NCI-H2081 (cell line): ENCODE measurements around the gene NEMP1.
A peak's percentile ranks its signal among the peaks of the same experiment; 100 is the strongest.
"Not testable (repeated sequence)": the region's sequence is repeated elsewhere in the genome, so short reads cannot be mapped to it uniquely, and the experiment has no call there.

Source experiments
- DNase-seq, 2 experiments: peaks; one replicate each; lab custom pipeline; 2025; lab: John Stamatoyannopoulos, UW

NEMP1 gene

GRCh38 chr12:57078519-57079404 is at the start of gene NEMP1:
Gene NEMP1 (minus strand): TSS chr12:57078791. CDS start chr12:57078745, 46 bp downstream.
- peak; percentile 99 to 100 for DNase-seq

GRCh38 chr12:57127726-57128518 is 49.3 kb upstream of the NEMP1 start, which contains the start of gene LRP1:
Gene LRP1 (plus strand): TSS chr12:57128483. CDS start chr12:57128965, 482 bp downstream.
- peak; percentile 73 to 76 for DNase-seq

DNA sequence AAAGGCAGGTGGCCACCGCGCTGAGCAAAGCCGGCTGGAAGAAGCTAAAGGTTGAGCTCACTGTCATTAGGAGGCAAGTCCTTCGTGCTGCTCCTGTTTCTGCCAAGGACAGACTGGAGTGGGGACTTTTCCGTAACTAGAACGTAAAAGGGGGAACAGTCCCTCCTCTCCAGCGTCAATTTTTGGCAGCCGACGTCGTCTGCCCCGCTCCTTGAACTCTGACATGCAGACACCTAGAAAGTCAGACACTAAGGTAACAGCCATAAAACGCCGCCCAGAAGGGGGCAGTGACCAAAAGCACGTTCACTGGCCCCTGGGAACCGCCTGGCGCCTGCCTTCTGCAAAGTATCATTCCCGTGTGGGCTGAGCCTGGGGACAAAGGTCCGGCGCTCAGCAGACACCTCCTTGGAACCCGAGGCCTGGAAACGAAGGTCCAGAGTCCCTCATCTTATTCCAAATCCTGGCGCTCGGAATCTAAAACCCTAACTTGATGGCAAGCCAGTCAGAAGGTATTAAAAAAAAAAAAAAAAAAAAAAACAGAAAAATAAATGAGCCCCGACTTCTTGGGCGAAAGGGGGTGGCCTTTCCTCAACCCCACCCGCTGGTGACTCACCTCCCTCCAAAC is 48.6 kb upstream of the NEMP1 start:
- peak; percentile 11 to 16 for DNase-seq

DNA sequence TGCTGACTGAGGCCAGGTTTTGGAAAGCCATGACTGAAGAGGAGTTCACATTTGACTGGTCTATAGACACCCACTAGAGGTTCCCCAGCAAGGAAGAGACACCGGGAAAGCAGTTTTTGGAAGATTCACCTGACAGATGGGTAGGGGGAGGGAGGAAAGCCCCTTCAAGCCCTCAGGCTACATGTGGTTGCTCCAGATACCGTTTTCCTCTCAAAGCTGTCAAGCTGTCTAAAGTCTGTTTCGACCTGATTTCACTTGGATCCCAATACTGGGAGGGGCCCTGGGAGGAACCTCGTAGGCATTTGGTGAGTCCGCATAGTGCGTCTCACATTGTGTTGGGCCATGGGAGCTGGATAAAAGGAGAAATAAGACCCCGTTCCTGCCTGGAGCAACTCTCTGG is 48.0 kb upstream of the NEMP1 start:
- no peak for DNase-seq

- no peak for DNase-seq
Measured at GRCh38 chr12:57126061-57126460, 47.5 kb upstream of the NEMP1 start.

DNA sequence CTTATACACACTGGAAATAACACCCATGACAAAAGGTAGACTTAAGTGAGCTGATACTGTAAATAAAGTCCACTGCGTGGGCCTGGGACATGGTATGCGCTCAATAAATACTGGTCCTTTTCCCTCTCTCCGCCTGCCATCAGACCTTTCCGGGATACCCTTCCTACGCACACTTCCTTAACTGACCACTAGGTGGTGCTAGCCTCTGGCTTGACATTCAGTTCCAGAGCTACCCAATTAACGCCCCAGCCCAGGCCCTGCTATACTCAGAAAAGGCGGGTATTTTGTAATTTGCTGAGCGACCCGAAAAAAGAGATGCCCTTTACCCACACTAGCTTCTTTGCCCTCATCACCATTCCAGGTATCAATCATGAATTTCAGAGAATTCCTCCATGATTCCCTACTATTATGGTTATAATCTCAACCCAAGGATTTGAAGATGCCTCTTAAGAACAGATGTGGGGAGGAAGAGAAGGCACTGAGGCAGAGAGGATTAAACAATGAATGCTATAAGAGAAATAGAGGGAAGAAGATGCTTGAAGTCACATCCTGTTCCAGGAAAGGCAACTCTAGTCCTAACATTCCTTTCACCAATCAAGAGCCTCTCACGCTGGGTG is 45.8 kb upstream of the NEMP1 start:
- peak; percentile 68 to 76 for DNase-seq

- DNase-seq = no peak
Measured at GRCh38 chr12:57123813-57124212, 45.2 kb upstream of the NEMP1 start.

DNA sequence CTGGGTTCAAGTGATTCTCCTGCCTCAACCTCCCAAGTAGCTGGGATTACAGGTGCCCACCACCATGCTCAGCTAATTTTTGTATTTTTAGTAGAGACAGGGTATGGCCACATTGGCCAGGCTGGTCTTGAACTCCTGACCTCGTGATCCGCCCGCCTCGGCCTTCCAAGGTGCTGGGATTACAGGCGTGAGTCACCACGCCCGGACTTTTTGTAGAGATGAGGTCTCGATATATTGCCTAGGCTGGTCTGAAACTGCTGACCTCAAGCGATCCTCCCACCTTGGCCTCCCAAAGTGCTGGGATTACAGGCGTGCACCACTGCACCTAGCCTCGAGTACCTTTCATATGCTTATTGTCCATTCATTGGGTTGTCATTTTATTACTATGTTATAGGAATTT is 42.1 kb upstream of the NEMP1 start:
- not testable (repeated sequence) for DNase-seq

DNA sequence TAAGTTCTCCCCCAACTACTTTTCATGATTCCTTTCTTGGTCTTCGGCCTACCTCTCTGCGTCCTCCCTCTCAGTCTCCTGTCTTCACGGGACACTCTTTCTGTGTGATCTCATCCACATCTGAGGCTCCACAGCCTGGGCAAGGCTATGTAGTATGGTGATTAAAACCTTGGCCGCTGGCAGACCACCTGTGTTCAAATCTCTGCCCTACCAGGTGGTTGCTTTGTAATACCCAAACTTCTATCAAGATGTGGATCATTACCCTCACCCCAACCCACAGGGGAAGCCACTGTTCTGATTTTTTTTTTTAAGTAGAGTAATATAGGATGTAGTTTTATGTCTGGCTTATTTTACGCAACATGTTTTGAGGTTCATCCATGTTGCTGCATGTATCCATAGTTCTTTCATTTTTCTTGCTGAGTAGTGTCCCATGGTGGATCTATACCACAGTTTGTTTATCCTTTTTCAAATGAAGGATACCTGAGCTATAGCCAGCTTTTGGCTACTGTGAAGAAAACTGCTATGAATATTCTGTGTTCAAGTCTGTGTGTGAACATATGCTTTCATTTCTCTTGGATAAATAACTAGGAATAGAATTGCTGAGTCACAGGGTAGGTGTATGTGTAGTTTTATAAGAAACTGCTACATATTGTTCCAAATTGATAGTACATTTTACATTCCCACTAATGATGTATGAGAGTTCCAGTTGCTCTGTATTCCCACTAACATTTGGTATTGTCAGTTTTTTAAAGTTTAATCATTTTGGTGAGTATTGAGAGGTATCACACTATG is 40.9 kb upstream of the NEMP1 start:
- DNase-seq = no peak

DNA sequence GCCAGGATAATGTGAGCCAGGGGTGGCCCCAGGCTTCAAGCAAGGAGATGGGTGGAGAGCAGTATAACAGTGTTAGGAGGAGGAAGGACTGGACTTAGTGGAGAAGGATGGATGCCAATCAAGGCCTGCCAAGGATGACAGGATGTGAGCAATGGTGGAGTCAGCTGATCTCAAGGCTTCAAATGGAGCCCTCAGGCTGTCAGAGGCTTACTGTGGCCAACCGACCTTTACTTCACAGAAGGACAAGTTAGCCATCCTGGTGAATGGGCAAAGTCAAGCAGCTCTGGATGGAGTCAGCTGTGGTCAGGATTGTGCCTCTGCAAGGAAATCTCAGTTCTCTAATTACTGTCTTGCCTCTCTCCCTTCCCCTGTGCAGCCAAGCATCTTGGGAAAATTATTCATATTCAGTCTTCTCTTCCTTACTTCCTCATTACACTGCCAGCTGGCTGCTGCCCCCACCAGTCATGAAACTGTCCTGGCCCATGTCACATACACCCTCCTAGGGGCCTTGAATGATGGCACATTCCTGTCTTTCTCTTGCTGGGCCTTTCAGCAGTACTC is 40.2 kb upstream of the NEMP1 start:
- no peak for DNase-seq

- DNase-seq = no peak
Measured at GRCh38 chr12:57116580-57117281, 38.1 kb upstream of the NEMP1 start.

DNA sequence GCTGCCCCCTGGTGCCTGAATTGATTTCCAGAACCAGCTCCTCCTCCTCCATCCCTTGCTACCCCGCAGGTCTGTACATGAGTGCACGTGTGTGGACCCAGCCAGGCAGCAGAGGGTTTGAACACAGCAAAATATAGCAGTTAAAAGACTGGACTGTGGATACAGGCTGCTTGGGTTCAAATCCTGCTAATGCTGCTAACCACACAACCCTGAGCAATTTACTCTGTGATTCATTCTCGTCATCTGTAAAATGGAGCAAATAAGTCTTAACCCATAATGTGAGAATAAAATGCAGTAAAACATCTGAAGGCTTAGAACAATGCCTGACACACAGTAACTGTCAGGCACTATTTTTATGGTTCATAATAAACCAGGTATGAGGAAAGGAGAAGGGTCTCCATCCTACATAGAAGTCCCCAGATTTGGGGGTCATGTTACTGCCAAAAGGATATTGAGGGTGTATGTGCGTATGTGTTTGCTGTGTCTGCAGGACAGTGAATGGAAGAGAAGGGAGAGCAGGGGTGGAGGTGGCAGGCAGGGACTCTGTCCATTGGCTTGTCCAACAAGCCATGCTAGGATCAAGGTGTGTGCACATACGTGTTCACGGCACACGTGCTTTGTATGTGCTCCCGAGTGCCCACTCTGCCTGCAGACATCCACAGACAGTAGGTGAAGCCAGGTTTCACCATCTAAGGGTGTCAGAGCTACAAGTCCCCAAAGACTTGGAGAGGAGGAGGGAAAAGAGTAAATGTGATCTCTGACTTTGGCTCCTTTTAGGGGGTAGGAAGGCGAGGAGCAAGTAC is 34.1 kb upstream of the NEMP1 start:
- peak in 1 of 2 experiments; percentile 85 for DNase-seq

- no peak for DNase-seq
Measured at GRCh38 chr12:57111031-57111734, 32.6 kb upstream of the NEMP1 start, which contains the start of gene STAT6. Gene STAT6 (minus strand): TSS chr12:57111362. CDS start chr12:57108278, 3,084 bp downstream.

DNA sequence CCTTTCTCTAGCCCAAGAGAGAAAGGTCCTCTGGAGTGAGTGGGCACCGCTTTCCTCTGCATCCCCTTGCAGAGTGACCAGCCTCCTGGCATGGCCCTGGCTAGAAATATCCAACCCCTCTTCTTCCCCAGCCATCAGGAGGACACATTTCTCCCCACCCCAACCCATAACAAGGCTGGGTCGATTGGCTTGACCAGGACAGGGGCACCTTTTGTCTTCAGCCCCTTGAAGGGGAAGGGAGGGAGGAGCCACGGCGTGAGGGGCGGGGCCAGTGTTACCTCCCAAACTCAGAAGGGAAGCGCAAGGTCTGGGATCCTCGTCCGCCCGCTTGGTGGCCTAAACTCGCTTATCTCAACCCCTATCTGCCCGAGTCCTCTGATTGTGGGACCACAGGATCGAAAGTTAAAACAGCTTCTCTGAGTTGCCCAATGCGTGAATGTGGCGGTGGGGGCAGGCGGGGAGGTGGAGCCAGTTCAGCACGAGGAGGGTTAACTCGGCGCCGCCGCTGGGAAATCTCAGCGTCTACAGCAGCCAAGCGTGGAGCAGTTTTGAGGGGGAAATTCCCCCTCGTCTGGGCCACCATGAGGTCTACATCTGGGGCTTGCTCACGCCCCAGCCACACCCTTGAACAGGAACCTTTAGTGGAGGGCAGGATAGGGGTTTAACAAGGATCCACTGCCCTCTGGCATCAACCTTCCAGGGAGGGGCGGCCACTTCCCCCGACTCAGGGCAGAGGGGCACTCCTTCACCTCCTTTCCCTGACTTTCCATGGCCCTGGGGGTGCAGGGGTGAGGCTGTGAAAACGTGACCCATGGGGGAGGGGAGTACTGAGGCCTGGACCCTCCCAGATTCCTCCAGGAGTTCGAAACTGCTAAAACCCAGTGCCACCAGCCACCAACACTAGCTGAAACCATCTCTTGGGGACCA is 31.8 kb upstream of the NEMP1 start:
- DNase-seq = no peak

- DNase-seq = no peak
Measured at GRCh38 chr12:57109207-57110103, 30.9 kb upstream of the NEMP1 start.

DNA sequence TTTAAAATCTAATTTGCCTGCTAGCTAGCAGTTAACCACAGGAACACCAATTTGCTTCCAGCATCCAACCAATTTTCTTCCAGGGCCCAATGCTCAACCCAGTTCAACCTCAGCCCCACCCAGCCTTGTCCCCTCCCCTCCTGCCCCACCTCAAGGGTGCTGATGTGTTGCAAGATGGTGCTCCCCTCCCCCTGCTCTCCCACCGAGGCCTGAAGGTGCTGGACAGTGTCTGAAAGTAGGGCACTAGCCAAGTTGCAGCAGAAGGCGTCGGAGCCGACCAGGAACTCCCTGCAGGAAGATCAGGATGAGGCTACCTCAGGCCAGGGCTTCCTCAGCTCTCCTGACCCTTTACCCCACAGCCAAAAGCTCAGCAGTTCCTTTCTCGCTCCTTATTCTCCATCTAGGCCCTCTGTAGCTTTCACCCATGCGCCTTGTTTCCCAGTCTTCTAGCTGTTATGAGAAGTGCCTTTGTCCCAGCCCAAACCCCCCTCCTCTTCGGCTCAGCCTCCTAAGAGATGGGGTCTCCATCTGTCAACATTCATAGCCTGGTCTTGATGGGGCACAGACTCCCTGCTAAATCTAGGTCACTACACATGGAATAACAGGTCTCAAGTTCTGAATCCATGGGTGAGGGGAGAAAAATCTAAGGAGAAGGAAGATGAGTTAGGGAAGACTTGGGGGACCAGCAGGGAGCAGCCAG is 29.0 kb upstream of the NEMP1 start:
- DNase-seq = no peak
